ENCODE results near the gene ACSS1.

ACSS1 gene

GRCh38 chr20:25007491-25008305 is 50.2 kb downstream of the ACSS1 start:
- no peaks in the 10 kb centered on the region for H3F3A ChIP-seq (ENCODE audit: control insufficient read depth, insufficient read depth)
- H3K4me1 ChIP-seq (ENCODE audit: control insufficient read depth, low read length), result no peaks in the 10 kb centered on the region
- no peaks in the 10 kb centered on the region for H3K36me3 ChIP-seq (ENCODE audit: control insufficient read depth, low read length)
- H3K9me2 ChIP-seq (replicated peaks; ENCODE audit: control insufficient read depth, low read length), result no peaks in the 10 kb centered on the region
- TF ChIP-seq CTCF (IDR thresholded peaks at IDR 0.05; ENCODE audit: low read depth, low read length, poor library complexity, severe bottlenecking) (no peak), EZH2phosphoT487 (IDR thresholded peaks at IDR 0.05; ENCODE audit: borderline replicate concordance, low read length) (no peak)
- no peak overlapping the region for H3K4me2 ChIP-seq (ENCODE audit: low read length)
- no peaks in the 10 kb centered on the region for H3K9me3 ChIP-seq (ENCODE audit: control insufficient read depth, insufficient read depth, low read length)
- H3K4me3 ChIP-seq (ENCODE audit: low read length), result no peak overlapping the region
- H3K27ac ChIP-seq (ENCODE audit: low read depth, low read length), result no peak overlapping the region
- H3K79me2 ChIP-seq (ENCODE audit: control insufficient read depth, low read length), result no peaks in the 10 kb centered on the region
- no peaks in the 10 kb centered on the region for H4K20me1 ChIP-seq (ENCODE audit: control insufficient read depth, insufficient read depth, low read depth, low read length)
- peaks cover 5% of the 10 kb centered on the region for H3K27me3 ChIP-seq (ENCODE audit: control insufficient read depth, low read length)

- H3K27ac ChIP-seq (ENCODE audit: low read depth, low read length), result no peak overlapping the region
- no peaks in the 10 kb centered on the region for H3F3A ChIP-seq (ENCODE audit: control insufficient read depth, insufficient read depth)
- H3K4me3 ChIP-seq (ENCODE audit: low read length), result no peak overlapping the region
- H3K36me3 ChIP-seq (ENCODE audit: control insufficient read depth, low read length), result no peaks in the 10 kb centered on the region
- TF ChIP-seq EZH2phosphoT487 (IDR thresholded peaks at IDR 0.05; ENCODE audit: borderline replicate concordance, low read length) (no peak), CTCF (IDR thresholded peaks at IDR 0.05; ENCODE audit: low read depth, low read length, poor library complexity, severe bottlenecking) (no peak)
- peaks cover 8% of the 10 kb centered on the region for H3K27me3 ChIP-seq (ENCODE audit: control insufficient read depth, low read length)
- H3K4me2 ChIP-seq (ENCODE audit: low read length), result no peak overlapping the region
- no peaks in the 10 kb centered on the region for H3K79me2 ChIP-seq (ENCODE audit: control insufficient read depth, low read length)
- H3K9me2 ChIP-seq (replicated peaks; ENCODE audit: control insufficient read depth, low read length), result no peaks in the 10 kb centered on the region
- no peaks in the 10 kb centered on the region for H3K9me3 ChIP-seq (ENCODE audit: control insufficient read depth, insufficient read depth, low read length)
- H4K20me1 ChIP-seq (ENCODE audit: control insufficient read depth, insufficient read depth, low read depth, low read length), result no peaks in the 10 kb centered on the region
- no peaks in the 10 kb centered on the region for H3K4me1 ChIP-seq (ENCODE audit: control insufficient read depth, low read length)
Observed at GRCh38 chr20:25006431-25007167, 51.3 kb downstream of the ACSS1 start.

- Histone ChIP-seq H3K9me3 (ENCODE audit: control insufficient read depth, insufficient read depth, low read length) (no peaks in the 10 kb centered on the region), H3K27ac (ENCODE audit: low read depth, low read length) (no peak overlapping the region), H3K9me2 (replicated peaks; ENCODE audit: control insufficient read depth, low read length) (no peaks in the 10 kb centered on the region), H3K36me3 (ENCODE audit: control insufficient read depth, low read length) (no peaks in the 10 kb centered on the region), H3K79me2 (ENCODE audit: control insufficient read depth, low read length) (no peaks in the 10 kb centered on the region), H3K4me1 (ENCODE audit: control insufficient read depth, low read length) (no peaks in the 10 kb centered on the region), H3K27me3 (ENCODE audit: control insufficient read depth, low read length) (peaks cover 8% of the 10 kb centered on the region), H3K4me3 (ENCODE audit: low read length) (no peak overlapping the region), H4K20me1 (ENCODE audit: control insufficient read depth, insufficient read depth, low read depth, low read length) (no peaks in the 10 kb centered on the region), H3F3A (ENCODE audit: control insufficient read depth, insufficient read depth) (no peaks in the 10 kb centered on the region), H3K4me2 (ENCODE audit: low read length) (no peak overlapping the region)
- TF ChIP-seq EZH2phosphoT487 (IDR thresholded peaks at IDR 0.05; ENCODE audit: borderline replicate concordance, low read length) (no peak), CTCF (IDR thresholded peaks at IDR 0.05; ENCODE audit: low read depth, low read length, poor library complexity, severe bottlenecking) (no peak)
Observed at GRCh38 chr20:25005661-25006060, 52.3 kb downstream of the ACSS1 start.

Measured in DOHH2 (cell line).